ENCODE results near the gene P2RX3. TPM values are rescaled to one million over a fixed set of nuclear protein-coding genes. Genes with fewer than 3 reads are reported as not detected.
A peak's percentile ranks its signal among the peaks of the same experiment; 100 is the strongest.

Gene P2RX3
- total RNA-seq = under 1 TPM in 1 of 2 donors, not detected in 1; 0.11 TPM
- not detected for polyA plus RNA-seq
- long read RNA-seq, donor 1 = 0 reads
- long read RNA-seq, donor 2 = 0 reads
- long read RNA-seq, donor 3 = 0 reads
- long read RNA-seq, donor 4 = 0 reads
- long read RNA-seq, donor 5 = 0 reads

DNA sequence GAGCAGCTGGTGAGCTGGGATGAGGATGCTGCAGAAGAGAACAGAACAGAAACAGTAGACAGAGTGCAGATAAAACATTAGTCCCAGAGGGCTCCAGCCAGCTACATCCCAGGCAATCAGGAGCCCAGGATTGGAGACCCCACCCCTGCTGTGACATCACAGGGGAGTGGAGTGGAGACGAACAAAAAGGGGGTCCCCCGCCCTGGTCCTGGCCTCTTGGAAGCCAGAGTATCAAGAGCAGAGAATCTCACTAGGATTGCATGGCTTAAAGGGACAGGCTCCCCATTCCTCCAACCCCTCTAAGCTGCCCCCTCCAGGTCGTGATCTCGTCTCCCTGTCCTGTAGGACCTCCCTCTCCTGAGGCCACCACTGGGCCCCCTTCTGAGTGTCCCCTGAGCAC, at the start of gene P2RX3:
TSS of gene P2RX3 (plus strand) at position 211 of the 400 bp plus-strand sequence. CDS start 199 bp downstream, outside the sequence.
- Histone ChIP-seq H3K27me3 (ENCODE audit: control insufficient read depth in 3 of 3, insufficient read depth in 3 of 3, low read length in 2 of 3) (no peaks in the 10 kb centered on the region), H3K9me3 (ENCODE audit: control insufficient read depth in 4 of 4, insufficient read depth in 3 of 4, low read length in 3 of 4) (no peaks in the 10 kb centered on the region), H3K4me3 (no peak within 1 kb of the TSS), H3K27ac (ENCODE audit: low read depth in 1 of 2, low read length in 1 of 2) (no peak within 1 kb of the TSS), H3K4me1 (ENCODE audit: control insufficient read depth in 5 of 5, insufficient read depth in 5 of 5, low read length in 5 of 5) (peaks cover 0 to 23% (median 12%) of the 10 kb centered on the region in 5 donors), H3K9ac (ENCODE audit: insufficient read depth in 1 of 2, low read length in 2 of 2) (no peak within 1 kb of the TSS), H3K36me3 (ENCODE audit: control insufficient read depth in 4 of 4, insufficient read depth in 4 of 4, low read length in 4 of 4) (peaks cover 0 to 11% (median 3%) of the 10 kb centered on the region in 4 donors)
- WGBS, 2 donors = 55 to 69% methylated on average over 4 of the region's 4 CpGs
- TF ChIP-seq, protein P1, sequence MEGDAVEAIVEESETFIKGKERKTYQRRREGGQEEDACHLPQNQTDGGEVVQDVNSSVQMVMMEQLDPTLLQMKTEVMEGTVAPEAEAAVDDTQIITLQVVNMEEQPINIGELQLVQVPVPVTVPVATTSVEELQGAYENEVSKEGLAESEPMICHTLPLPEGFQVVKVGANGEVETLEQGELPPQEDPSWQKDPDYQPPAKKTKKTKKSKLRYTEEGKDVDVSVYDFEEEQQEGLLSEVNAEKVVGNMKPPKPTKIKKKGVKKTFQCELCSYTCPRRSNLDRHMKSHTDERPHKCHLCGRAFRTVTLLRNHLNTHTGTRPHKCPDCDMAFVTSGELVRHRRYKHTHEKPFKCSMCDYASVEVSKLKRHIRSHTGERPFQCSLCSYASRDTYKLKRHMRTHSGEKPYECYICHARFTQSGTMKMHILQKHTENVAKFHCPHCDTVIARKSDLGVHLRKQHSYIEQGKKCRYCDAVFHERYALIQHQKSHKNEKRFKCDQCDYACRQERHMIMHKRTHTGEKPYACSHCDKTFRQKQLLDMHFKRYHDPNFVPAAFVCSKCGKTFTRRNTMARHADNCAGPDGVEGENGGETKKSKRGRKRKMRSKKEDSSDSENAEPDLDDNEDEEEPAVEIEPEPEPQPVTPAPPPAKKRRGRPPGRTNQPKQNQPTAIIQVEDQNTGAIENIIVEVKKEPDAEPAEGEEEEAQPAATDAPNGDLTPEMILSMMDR (IDR thresholded peaks at IDR 0.05; ENCODE audit: control extremely low read depth, extremely low read depth) = no peak
- DNase-seq = peak in 1 of 3 donors; percentile 24
- ATAC-seq (ENCODE audit: insufficient read depth, low FRiP score) = no peak

GRCh38 chr11:57288771-57289579, 49.2 kb upstream of the P2RX3 start:
- Histone ChIP-seq H3K27ac (ENCODE audit: low read depth in 1 of 2, low read length in 1 of 2) (peak overlapping the region in 1 of 2 donors; percentile 3), H3K4me3 (no peak overlapping the region), H3K36me3 (ENCODE audit: control insufficient read depth in 4 of 4, insufficient read depth in 4 of 4, low read length in 4 of 4) (no peaks in the 10 kb centered on the region), H3K27me3 (ENCODE audit: control insufficient read depth in 3 of 3, insufficient read depth in 3 of 3, low read length in 2 of 3) (no peaks in the 10 kb centered on the region), H3K4me1 (ENCODE audit: control insufficient read depth in 5 of 5, insufficient read depth in 5 of 5, low read length in 5 of 5) (peaks cover 0 to 9% (median 0%) of the 10 kb centered on the region in 5 donors), H3K9ac (ENCODE audit: insufficient read depth in 1 of 2, low read length in 2 of 2) (no peak overlapping the region), H3K9me3 (ENCODE audit: control insufficient read depth in 4 of 4, insufficient read depth in 3 of 4, low read length in 3 of 4) (no peaks in the 10 kb centered on the region)
- WGBS, 2 donors = 24 to 30% methylated on average over 11 of the region's 11 CpGs
- TF ChIP-seq, protein P1 (IDR thresholded peaks at IDR 0.05; ENCODE audit: control extremely low read depth, extremely low read depth) = no peak
- DNase-seq (peak; percentile 54 to 68 (median 55)), ATAC-seq (ENCODE audit: insufficient read depth, low FRiP score) (no peak)

DNA sequence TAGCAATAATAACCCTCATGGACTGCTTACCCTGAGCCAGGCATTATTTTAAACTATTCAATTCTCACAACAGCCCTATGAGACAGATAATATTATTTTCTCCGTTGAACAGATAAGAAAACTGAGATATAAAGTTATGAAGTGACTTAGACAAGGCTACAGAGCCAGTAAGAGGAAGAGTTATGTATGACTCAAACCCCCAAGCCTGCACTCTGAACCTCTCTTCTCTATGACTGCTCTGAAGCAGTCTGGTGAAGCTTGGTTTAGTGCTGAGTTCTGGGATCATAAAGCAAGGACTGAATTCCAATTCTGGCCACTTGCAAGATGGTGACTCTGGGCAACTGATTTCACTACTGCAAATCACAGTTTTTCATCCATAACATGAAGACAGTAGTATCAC, 47.9 kb upstream of the P2RX3 start:
- Histone ChIP-seq H3K36me3 (ENCODE audit: control insufficient read depth in 4 of 4, insufficient read depth in 4 of 4, low read length in 4 of 4) (no peaks in the 10 kb centered on the region), H3K4me1 (ENCODE audit: control insufficient read depth in 5 of 5, insufficient read depth in 5 of 5, low read length in 5 of 5) (peaks cover 0 to 15% (median 7%) of the 10 kb centered on the region in 5 donors), H3K27ac (ENCODE audit: low read depth in 1 of 2, low read length in 1 of 2) (no peak overlapping the region), H3K9me3 (ENCODE audit: control insufficient read depth in 4 of 4, insufficient read depth in 3 of 4, low read length in 3 of 4) (no peaks in the 10 kb centered on the region), H3K9ac (ENCODE audit: insufficient read depth in 1 of 2, low read length in 2 of 2) (no peak overlapping the region), H3K27me3 (ENCODE audit: control insufficient read depth in 3 of 3, insufficient read depth in 3 of 3, low read length in 2 of 3) (no peaks in the 10 kb centered on the region), H3K4me3 (no peak overlapping the region)
- TF ChIP-seq, protein P1 (IDR thresholded peaks at IDR 0.05; ENCODE audit: control extremely low read depth, extremely low read depth) = no peak
- no peak for DNase-seq
- 70 to 82% methylated on average over 1 of the region's 1 CpG for WGBS, 2 donors
- ATAC-seq (ENCODE audit: insufficient read depth, low FRiP score) = no peak

Measured in lung (tissue), 16 donors.